ENCODE data around the gene PPP6R3. TPM values are rescaled to one million over a fixed set of nuclear protein-coding genes. Genes with fewer than 3 reads are reported as not detected.

The PPP6R3 gene
- total RNA-seq, 1 experiment from 2014 or later = 138 TPM

DNA sequence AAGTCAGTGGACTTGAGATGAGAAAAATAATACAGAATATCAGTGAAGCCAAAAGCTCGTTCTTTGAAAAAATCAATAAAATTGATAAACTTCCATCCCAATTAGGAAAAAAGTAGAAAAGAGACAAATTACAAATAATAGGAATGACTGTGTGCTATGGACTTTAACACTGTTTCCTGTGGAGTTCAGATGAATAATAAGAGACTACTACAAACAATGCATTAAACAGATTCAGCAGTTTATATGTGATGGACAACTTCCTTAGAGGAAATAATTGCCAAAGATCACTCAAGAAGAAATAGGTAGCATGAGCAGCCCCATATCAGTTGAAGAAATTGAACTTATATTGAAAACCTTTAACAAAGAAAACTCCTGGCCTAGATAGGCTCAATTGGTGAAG is 99.7 kb downstream of the PPP6R3 start:
- Mint-ChIP-seq H3K27me3 (ENCODE audit: low read depth) (no peaks in the 10 kb centered on the region), H3K4me1 (no peaks in the 10 kb centered on the region), H3K36me3 (ENCODE audit: insufficient read depth in 1 of 3, low read depth in 3 of 3) (peaks cover 20 to 64% (median 62%) of the 10 kb centered on the region in 3 experiments; a peak in 6 of 7 replicates), H3K9me3 (no peaks in the 10 kb centered on the region), H3K27ac (0 out of 7 replicates have a peak overlapping the region, but pooled peaks of 1 of the 3 experiments have one; percentile 8), H3K4me3 (no peak overlapping the region)
- Histone ChIP-seq H3K79me2 (ENCODE audit: insufficient read depth, low read length) (no peaks in the 10 kb centered on the region), H4K5ac (ENCODE audit: insufficient read length, low read depth, low read length) (no peak overlapping the region), H2BK20ac (ENCODE audit: low read depth, low read length, poor library complexity, severe bottlenecking) (no peak overlapping the region), H2BK12ac (ENCODE audit: insufficient read length, low read depth, low read length) (no peak overlapping the region), H2BK5ac (ENCODE audit: insufficient read length, low read length) (no peak overlapping the region), H3K9ac (ENCODE audit: extremely low read depth, insufficient read length, low read length) (no peak overlapping the region), H3K27ac (ENCODE audit: insufficient read length, low read depth, low read length) (no peak overlapping the region), H3K18ac (ENCODE audit: insufficient read length, low read depth, low read length) (no peak overlapping the region), H3K23me2 (ENCODE audit: insufficient read length, low read depth, low read length, poor library complexity, severe bottlenecking) (no peaks in the 10 kb centered on the region), H2BK15ac (ENCODE audit: low read depth, low read length) (no peak overlapping the region), H3T11ph (ENCODE audit: low read length) (no peak overlapping the region), H3K79me1 (ENCODE audit: insufficient read depth, low read depth, low read length, poor library complexity, severe bottlenecking) (peaks cover 3% of the 10 kb centered on the region), H3K56ac (ENCODE audit: insufficient read length, low read depth, low read length) (no peak overlapping the region), H4K20me1 (ENCODE audit: control insufficient read depth, insufficient read depth, insufficient read length) (peaks cover 2% of the 10 kb centered on the region), H2AK5ac (ENCODE audit: insufficient read length, low read length) (no peak overlapping the region), H3K14ac (ENCODE audit: insufficient read depth, low read length) (no peak overlapping the region), H3K4me1 (ENCODE audit: insufficient read depth, low read length) (no peaks in the 10 kb centered on the region), H3K23ac (ENCODE audit: insufficient read length, low read depth, low read length) (no peak overlapping the region), H3K27me3 (ENCODE audit: insufficient read depth, low read length) (no peaks in the 10 kb centered on the region), H3K9me3 (ENCODE audit: control insufficient read depth, low read depth, low read length) (no peaks in the 10 kb centered on the region), H4K91ac (ENCODE audit: insufficient read length, low read depth, low read length) (no peak overlapping the region), H3K4me2 (ENCODE audit: insufficient read depth, insufficient read length, low read length) (no peak overlapping the region), H3K4ac (ENCODE audit: low read depth, low read length) (no peak overlapping the region), H4K8ac (replicated peaks; ENCODE audit: insufficient read length, low read depth, low read length) (no peak overlapping the region), H2BK120ac (ENCODE audit: low read depth, low read length, poor library complexity, severe bottlenecking) (no peak overlapping the region), H2AFZ (ENCODE audit: low read length) (no peak overlapping the region)
- WGBS (ENCODE audit: extremely low coverage, insufficient read length, low lambda C conversion rate) = no CpG with 5 or more reads among the region's 1 CpG
- DNase-seq = no peak
- TF ChIP-seq, protein P1, sequence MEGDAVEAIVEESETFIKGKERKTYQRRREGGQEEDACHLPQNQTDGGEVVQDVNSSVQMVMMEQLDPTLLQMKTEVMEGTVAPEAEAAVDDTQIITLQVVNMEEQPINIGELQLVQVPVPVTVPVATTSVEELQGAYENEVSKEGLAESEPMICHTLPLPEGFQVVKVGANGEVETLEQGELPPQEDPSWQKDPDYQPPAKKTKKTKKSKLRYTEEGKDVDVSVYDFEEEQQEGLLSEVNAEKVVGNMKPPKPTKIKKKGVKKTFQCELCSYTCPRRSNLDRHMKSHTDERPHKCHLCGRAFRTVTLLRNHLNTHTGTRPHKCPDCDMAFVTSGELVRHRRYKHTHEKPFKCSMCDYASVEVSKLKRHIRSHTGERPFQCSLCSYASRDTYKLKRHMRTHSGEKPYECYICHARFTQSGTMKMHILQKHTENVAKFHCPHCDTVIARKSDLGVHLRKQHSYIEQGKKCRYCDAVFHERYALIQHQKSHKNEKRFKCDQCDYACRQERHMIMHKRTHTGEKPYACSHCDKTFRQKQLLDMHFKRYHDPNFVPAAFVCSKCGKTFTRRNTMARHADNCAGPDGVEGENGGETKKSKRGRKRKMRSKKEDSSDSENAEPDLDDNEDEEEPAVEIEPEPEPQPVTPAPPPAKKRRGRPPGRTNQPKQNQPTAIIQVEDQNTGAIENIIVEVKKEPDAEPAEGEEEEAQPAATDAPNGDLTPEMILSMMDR (conservative IDR thresholded peaks at IDR 0.05) = no peak

Measured in H9 (cell line).